MM.1S (cell line): ENCODE results near the gene MYBPC1.

Experiments used
- DNase-seq: peaks from one replicate; pipeline ENCODE4 v3.0.0-alpha.2; 2015
- H2AFZ ChIP-seq: fragments of 300-600 bp; sonication (generic); 2 replicates; pipeline ENCODE4 v1.6.0; 2016; ENCODE audit warnings: antibody characterized with exemption, low read length
- H3F3A ChIP-seq: fragments of 300-600 bp; sonication (generic); 2 replicates; pipeline ENCODE4 v1.6.1; 2016; ENCODE audit warnings: mild to moderate bottlenecking, antibody characterized with exemption, low read length, moderate library complexity, mixed read lengths; ENCODE audit not compliant: insufficient read depth
- H3K27ac ChIP-seq: fragments of 300-600 bp; sonication (generic); 2 replicates; pipeline ENCODE4 v1.5.1; 2016; ENCODE audit warnings: mild to moderate bottlenecking, low read length
- H3K27me3 ChIP-seq: fragments of 300-600 bp; sonication (generic); replicated peaks from 2 replicates; pipeline ENCODE4 v1.6.0; 2016; ENCODE audit warnings: low read length; ENCODE audit not compliant: insufficient read depth
- H3K36me3 ChIP-seq: fragments of 300-600 bp; sonication (generic); replicated peaks from 2 replicates; pipeline ENCODE4 v1.6.1; 2016; ENCODE audit warnings: mild to moderate bottlenecking, low read length, mixed read lengths; ENCODE audit not compliant: insufficient read depth
- H3K4me1 ChIP-seq: fragments of 300-600 bp; sonication (generic); 2 replicates; pipeline ENCODE4 v1.6.1; 2016; ENCODE audit warnings: low read length, mixed read lengths
- H3K4me2 ChIP-seq: fragments of 300-600 bp; sonication (generic); 2 replicates; pipeline ENCODE4 v1.6.0; 2016; ENCODE audit warnings: low read depth, low read length
- H3K4me3 ChIP-seq: fragments of 300-600 bp; sonication (generic); 2 replicates; pipeline ENCODE4 v1.5.1; 2016; ENCODE audit warnings: low read length, mixed read lengths
- H3K79me2 ChIP-seq: fragments of 300-600 bp; sonication (generic); 2 replicates; pipeline ENCODE4 v1.6.1; 2016; ENCODE audit warnings: mixed run types, low read length, mixed read lengths
- H3K9ac ChIP-seq: fragments of 300-600 bp; sonication (generic); 2 replicates; pipeline ENCODE4 v1.6.1; 2016; ENCODE audit warnings: low read length, mixed read lengths
- H3K9me2 ChIP-seq: fragments of 300-600 bp; sonication (generic); replicated peaks from 2 replicates; pipeline ENCODE4 v1.6.1; 2016; ENCODE audit warnings: mild to moderate bottlenecking, low read length, mixed read lengths; ENCODE audit not compliant: insufficient read depth
- H3K9me3 ChIP-seq: fragments of 300-600 bp; sonication (generic); replicated peaks from 2 replicates; pipeline ENCODE4 v1.6.1; 2016; ENCODE audit warnings: mild to moderate bottlenecking, low read length, mixed read lengths; ENCODE audit not compliant: insufficient read depth
- H4K20me1 ChIP-seq: fragments of 300-600 bp; sonication (generic); 2 replicates; pipeline ENCODE4 v1.6.1; 2016; ENCODE audit warnings: mild to moderate bottlenecking, low read length, moderate library complexity, mixed read lengths; ENCODE audit not compliant: insufficient read depth
- CTCF ChIP-seq: fragments of 300-600 bp; sonication (generic); IDR thresholded peaks from 2 replicates; pipeline ENCODE4 v1.5.1; 2016; ENCODE audit warnings: antibody characterized with exemption, low read length, mixed read lengths
- EZH2 ChIP-seq: fragments of 300-600 bp; sonication (generic); optimal IDR thresholded peaks from 2 replicates; pipeline ENCODE3; 2017; ENCODE audit warnings: low read depth, mild to moderate bottlenecking, antibody characterized with exemption, low read length, mixed read lengths
- EZH2phosphoT487 ChIP-seq: fragments of 300-600 bp; sonication (generic); IDR thresholded peaks from 2 replicates; pipeline ENCODE4 v1.6.1; 2018; ENCODE audit warnings: antibody characterized with exemption, low read length

Gene MYBPC1

GRCh38 chr12:101609198-101609597 lies 14.4 kb downstream of the MYBPC1 start:
- TF ChIP-seq EZH2phosphoT487: no peak
- no peak for TF ChIP-seq EZH2
- no peak for TF ChIP-seq CTCF
- Histone ChIP-seq H3K9me2 (no peaks in the 10 kb centered on the region), H4K20me1 (no peaks in the 10 kb centered on the region), H3F3A (no peaks in the 10 kb centered on the region), H3K9me3 (no peaks in the 10 kb centered on the region), H3K4me1 (no peaks in the 10 kb centered on the region), H3K27me3 (no peaks in the 10 kb centered on the region), H3K4me2 (no peak overlapping the region), H3K9ac (no peak overlapping the region), H3K4me3 (no peak overlapping the region), H2AFZ (no peak overlapping the region), H3K27ac (no peak overlapping the region), H3K79me2 (no peaks in the 10 kb centered on the region), H3K36me3 (no peaks in the 10 kb centered on the region)
- no peak for DNase-seq

- Histone ChIP-seq H3K9me2 (no peaks in the 10 kb centered on the region), H2AFZ (no peak overlapping the region), H3K4me2 (no peak overlapping the region), H3K36me3 (no peaks in the 10 kb centered on the region), H3K9ac (no peak overlapping the region), H3K4me1 (no peaks in the 10 kb centered on the region), H3K27ac (no peak overlapping the region), H3K9me3 (no peaks in the 10 kb centered on the region), H3F3A (no peaks in the 10 kb centered on the region), H3K79me2 (no peaks in the 10 kb centered on the region), H3K4me3 (no peak overlapping the region), H3K27me3 (no peaks in the 10 kb centered on the region), H4K20me1 (no peaks in the 10 kb centered on the region)
- TF ChIP-seq EZH2phosphoT487 (no peak), EZH2 (no peak), CTCF (no peak)
- DNase-seq: no peak
Observed at GRCh38 chr12:101612160-101612916, 17.6 kb downstream of the MYBPC1 start.

- DNase-seq: no peak
- no peaks in the 10 kb centered on the region for H3K36me3 ChIP-seq
Observed at GRCh38 chr12:101616027-101616494, 21.3 kb downstream of the MYBPC1 start.

More at GRCh38 chr12:101616027-101616494, 21.3 kb downstream of the MYBPC1 start:
- H3K9ac ChIP-seq: no peak overlapping the region
- no peak overlapping the region for H3K27ac ChIP-seq
- H3K4me1 ChIP-seq: no peaks in the 10 kb centered on the region
- H2AFZ ChIP-seq: no peak overlapping the region
- H3K4me3 ChIP-seq: no peak overlapping the region
- H3K9me2 ChIP-seq: no peaks in the 10 kb centered on the region
- H3K79me2 ChIP-seq: no peaks in the 10 kb centered on the region
- no peaks in the 10 kb centered on the region for H3F3A ChIP-seq
- H3K27me3 ChIP-seq: no peaks in the 10 kb centered on the region
- no peak for TF ChIP-seq EZH2
- no peak for TF ChIP-seq EZH2phosphoT487
- TF ChIP-seq CTCF: no peak
- no peaks in the 10 kb centered on the region for H4K20me1 ChIP-seq
- H3K4me2 ChIP-seq: no peak overlapping the region
- no peaks in the 10 kb centered on the region for H3K9me3 ChIP-seq
